ENCODE results near the gene PCDH18.
"Not testable (repeated sequence)": the region's sequence is repeated elsewhere in the genome, so short reads cannot be mapped to it uniquely, and the experiment has no call there.

PCDH18 gene

DNA sequence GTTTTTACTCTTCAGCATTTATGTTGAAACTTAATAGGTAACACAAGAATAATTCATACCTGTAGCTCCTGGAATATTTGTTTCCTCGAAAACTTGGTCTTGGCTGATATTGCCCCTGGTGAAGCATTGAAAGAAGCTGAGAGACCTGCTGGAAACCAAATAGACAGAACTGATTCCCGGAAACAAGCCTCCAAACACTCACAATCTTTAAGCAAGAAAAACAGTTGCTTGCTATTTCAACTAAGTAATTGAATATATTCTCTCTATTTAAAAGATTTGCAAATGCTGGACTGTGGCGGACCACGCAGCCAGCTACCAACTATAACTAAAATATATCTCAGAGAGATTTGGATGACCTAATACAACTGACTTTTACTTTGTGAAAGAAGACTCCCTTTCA, 3.6 kb downstream of the PCDH18 start:
- no peak for DNase-seq (ENCODE audit: low read depth)

DNA sequence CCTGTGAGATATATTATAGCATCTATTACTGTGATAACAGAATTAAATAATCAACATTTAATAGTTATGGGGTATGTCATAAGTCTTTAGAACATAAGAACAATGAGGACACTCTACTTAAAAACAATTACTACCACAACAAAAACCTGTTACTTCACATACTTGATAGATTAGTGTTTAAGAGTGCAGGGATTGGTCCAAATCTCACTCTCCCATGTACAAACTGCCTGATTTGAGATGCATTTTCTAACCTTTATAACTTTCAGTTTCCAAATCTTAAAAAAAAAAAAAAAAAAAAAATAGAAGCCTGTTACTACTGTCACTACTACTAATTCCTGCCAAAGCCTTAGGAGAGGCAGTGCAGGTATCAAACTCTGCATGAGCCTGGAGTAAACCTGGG, 5.6 kb downstream of the PCDH18 start:
- no peak for DNase-seq (ENCODE audit: low read depth)

DNA sequence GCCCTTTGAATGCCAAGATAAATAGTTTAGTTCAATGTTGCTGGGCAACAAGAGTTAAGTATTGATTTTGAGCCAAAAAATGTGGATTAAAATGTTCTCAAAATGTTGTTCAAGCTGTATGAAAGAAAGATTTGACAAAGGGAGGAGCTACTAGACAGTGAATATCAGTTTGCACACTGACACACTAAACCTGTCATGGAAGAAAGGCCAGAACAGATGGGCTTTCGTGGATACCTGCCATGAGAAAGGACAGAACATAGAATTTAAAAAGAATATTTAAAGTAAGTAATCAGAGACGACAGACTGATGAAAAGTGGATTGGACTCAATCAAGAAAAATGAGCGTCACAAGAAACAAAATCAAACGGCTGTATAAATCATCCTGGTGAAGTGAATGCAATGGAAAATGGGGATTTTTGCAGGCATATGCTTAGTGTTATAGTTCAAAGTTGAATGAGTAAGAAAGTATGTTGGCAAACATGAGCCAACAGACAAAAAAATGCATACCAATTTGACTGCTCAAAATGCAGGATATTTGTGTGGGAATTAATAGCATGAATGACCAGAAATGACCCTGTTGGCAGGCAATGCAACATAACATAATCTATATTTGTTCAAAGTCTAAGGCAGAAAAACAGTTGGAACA, 7.4 kb downstream of the PCDH18 start:
- DNase-seq (ENCODE audit: low read depth) = no peak

DNA sequence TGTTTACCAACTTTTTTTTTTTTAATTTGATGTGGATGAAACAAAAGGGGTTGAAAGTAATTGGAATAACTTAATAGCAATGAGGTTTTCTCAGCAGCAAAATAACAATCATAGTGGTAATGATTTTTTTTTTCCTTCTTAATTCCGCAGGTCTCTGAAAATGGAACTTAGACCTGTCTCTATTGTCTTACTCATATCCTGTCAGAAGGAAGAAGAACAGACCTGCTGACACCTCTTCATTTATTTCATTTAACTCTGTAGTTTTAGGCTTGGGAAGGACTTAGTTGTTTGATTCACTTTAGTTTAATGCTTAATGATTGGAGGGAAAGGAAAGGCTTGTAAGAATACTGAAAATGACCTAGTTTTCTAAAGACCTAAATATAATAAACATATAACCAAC, 9.0 kb downstream of the PCDH18 start:
- DNase-seq (ENCODE audit: low read depth) = no peak

DNA sequence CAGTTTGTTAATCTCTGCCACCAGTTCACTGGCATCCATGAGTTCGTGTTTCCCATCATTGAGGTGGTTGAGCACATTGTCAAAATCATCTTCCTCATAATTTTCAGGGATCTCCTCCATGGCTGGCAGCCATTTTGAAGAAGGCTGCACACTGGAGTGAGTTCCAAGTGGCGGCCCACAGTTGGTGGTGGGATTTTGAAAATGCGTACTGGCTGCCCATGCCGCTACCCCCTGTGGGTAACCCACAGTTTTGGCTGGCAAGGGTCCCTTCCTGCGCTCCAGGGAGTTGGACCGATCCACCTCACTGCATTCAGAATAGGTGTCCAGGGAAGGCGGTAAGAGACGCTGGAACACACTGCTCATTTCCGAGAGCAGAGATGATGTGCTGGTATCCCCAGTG, 11.2 kb downstream of the PCDH18 start:
- DNase-seq (ENCODE audit: low read depth) = no peak

DNA sequence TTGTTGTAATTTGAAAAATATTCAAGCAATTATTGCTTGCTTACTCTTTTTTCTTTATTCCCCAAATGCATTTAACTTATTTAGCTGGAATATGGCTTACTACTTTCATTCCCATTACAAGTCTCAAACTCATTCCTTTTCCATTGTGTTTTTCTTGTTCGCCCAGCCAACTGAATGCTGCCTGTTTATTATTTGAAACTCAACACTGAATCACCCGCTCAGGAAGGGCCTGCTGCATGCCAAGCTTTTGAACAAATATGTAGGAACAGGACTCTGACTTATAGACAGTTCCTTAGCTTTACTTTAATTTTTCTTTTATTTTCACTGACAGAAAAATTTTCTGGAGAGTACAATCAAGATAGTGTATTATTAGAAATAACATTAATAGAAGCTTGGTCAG, 12.9 kb downstream of the PCDH18 start:
- no peak for DNase-seq (ENCODE audit: low read depth)

DNA sequence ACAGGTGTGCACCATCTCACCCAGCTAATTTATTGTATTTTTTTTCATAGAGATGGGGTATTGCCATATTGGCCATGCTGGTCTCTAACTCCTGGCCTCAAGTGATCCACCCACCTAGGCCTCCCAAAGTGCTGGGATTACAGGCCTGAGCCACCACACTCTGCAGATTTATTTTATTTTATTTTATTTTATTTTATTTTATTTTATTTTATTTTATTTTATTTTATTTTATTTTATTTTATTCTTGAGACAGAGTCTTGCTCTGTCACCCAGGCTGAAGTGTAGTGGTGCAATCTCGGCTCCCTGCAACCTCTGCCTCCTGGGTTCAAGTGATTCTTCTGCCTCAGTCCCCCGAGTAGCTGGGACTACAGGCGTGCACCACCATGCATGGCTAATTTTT, 15.0 kb downstream of the PCDH18 start:
- not testable (repeated sequence) for DNase-seq (ENCODE audit: low read depth)

DNA sequence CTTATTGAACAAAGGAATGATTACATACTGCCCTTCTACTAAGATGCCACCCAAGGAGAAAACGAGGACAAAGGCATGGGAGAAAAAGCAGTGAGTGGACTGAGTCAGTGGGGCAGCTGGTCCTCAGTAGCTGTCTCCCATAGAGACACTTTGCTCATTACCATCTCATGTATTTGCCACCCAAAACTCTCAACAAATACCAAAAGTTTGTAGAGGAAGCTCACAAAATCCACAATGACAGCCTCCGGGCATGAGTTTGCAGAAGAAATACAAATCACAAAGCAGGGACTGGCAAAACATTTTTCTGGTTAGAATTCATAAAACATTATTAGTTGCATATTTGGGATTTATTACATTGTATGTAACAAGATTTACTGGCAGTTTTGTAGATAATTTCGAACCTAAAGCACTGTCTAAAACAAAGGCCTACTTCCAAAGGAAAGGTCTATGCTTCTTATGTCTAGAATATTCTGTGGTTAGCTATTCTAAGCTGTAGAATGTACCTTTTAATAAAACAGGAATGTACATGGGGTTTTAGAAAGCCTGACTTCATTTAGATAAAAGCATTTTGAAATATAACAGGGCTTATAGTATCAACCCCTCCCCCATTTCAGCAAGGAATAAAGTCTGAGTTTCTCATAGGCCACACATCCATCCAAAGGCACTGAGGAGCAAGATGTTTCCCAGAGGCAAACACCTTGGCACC, 17.7 kb downstream of the PCDH18 start:
- DNase-seq (ENCODE audit: low read depth) = no peak

DNA sequence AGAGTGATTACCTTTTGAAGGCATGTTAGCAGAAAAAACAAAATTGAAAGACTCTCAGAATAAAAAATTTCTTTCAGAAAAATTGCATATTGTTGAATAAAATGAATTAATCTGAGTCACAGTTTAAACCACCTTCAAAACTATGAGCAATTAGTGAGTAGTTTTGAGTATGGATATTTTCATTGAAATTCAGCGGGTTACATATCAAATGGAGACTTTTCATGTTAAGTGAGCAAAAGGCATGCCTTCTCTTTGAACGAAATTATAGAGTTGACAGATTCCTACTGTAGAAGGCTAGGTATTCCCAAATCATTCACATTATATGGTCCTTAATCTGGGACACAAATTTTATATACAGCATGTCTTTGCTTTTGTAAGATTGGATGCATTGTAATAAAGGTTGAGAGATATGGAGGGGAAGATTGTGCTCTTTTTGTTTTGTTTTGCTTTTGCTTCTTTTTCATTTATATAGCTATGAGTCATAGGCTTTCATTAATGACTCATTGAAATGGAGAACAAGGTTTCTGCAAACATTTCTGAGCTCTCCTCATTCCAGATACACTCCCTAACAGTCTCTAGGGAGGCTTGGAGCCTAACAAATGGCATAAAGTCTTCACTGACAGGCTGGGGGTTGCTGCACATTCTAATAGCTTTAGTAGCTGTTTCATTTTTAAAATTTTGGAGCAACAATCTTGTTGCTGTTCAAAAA, 21.6 kb downstream of the PCDH18 start:
- no peak for DNase-seq (ENCODE audit: low read depth)

DNA sequence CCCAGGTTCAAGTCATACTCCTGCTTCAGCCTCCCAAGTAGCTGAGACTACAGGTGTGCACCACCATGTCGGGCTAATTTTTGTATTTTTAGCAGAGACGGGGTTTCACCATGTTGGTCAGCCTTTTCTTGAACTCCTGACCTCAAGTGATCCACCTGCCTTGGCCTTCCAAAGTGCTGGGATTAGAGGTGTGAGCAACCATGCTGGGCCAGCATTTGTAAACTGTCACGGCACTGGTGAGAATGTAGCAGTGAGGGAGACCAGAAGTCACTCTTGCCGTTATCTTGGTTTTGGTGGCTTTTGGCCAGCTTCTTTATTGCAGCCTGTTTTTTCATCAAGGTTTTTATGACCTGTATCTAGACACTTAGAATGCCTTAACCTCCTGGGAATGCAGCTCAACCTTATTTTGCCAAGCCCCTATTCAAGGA, 22.4 kb downstream of the PCDH18 start:
- no peak for DNase-seq (ENCODE audit: low read depth)

DNA sequence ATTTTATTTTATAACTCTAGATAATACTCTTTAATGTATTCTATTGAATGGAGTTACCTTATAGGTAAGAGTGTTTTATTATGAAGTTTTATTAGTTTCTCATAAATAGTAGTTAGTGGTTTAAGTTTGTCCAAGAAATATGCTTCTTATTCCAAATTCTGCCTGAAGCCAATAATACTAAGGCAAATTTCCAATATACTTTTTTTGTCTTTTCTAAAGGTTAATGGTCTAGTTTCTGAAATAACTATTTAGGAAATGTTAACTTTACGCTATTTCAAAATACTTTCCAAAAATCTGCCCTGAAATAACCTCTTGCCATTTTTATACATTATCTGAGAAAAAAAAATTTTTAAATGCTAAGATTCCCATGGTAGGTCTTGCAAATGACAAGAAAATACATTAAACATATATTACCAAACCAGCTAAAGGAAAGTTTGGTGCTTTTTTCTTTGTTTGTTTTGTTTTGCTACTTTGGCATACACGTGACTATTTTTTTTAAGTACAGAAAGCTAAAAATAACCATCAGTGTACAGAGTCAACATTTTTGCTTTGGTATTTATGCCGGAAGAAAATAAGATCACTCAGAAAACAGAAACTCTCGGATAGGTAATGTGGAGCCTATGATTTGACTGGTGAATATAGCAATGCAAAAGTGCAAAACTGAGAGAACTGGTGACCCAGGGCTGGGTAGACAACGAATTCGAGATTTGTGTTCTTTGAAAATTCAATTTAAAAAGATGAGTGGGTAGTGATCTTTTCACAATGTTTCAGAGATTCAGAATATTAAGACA, 29.8 kb downstream of the PCDH18 start:
- DNase-seq (ENCODE audit: low read depth) = no peak

DNA sequence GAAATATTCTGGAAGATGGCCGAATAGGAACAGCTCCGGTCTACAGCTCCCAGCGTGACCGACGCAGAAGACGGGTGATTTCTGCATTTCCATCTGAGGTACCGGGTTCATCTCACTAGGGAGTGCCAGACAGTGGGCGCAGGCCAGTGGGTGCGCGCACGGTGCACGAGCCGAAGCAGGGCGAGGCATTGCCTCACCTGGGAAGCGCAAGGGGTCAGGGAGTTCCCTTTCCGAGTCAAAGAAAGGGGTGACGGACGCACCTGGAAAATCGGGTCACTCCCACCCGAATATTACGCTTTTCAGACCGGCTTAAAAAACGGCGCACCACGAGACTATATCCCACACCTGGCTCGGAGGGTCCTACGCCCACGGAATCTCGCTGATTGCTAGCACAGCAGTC, 36.0 kb downstream of the PCDH18 start:
- not testable (repeated sequence) for DNase-seq (ENCODE audit: low read depth)

DNA sequence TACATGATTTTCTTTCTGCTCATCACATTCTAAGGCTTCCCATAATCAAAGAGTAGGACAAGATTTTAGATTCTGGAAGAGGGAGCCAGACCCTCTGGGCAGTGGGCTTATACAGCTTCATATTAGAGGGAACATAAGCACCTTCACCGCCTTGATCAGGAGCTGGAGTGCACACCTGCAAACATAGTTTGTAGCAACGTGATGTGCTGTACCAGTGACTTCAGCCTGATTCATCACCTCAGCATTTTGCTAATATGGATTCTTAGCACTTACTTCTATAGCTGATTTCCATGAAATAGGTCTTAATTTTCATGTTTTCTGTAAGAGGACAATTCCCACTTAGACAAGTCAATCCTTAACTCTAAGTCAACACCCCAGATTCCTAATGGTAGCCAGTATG, 36.7 kb downstream of the PCDH18 start:
- no peak for DNase-seq (ENCODE audit: low read depth)

DNA sequence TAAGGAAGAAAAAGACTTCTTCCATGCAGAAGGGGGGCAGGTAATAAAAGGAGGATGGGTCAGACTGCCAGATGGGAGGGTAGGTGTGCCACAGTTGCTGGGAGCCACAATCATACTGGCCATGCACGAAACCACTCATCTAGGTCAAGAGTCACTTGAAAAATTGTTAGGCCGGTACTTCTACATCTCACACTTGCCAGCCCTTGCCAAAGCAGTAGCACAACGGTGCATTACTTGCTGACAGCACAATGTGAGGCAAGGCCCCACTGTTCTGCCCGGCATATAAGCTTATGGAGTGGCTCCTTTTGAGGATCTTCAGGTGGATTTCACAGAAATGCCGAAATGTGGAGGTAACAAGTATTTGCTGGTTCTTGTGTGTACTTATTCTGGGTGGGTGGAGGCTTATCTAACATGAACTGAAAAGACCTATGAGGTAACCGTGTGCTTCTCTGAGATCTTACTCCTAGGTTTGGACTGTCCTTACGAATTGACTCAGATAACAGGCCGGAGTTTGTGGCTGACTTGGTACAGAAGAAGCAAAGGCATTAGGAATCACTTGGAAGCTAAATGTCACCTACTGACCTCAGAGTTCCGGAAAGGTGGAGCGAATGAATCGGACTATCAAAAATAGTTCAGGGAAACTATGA, 48.9 kb downstream of the PCDH18 start:
- not testable (repeated sequence) for DNase-seq (ENCODE audit: low read depth)

DNA sequence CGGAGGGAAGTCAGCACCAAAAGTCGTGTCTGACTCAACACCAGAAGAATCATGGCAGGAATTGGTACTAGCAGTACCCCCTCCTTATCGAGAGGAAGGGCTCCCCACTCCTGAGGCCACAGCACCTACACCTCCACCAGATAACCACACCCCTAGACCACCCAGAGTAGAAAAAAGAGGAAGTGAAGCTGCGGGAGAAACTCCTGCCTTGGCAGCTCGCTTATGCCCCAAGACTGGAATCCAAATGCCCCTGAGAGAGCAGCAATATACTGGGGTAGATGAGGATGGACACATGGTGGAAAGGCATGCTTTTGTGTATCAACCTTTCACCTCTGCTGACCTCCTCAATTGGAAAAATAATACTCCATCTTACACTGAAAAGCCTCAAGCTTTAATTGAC, 52.6 kb downstream of the PCDH18 start:
- not testable (repeated sequence) for DNase-seq (ENCODE audit: low read depth)

DNA sequence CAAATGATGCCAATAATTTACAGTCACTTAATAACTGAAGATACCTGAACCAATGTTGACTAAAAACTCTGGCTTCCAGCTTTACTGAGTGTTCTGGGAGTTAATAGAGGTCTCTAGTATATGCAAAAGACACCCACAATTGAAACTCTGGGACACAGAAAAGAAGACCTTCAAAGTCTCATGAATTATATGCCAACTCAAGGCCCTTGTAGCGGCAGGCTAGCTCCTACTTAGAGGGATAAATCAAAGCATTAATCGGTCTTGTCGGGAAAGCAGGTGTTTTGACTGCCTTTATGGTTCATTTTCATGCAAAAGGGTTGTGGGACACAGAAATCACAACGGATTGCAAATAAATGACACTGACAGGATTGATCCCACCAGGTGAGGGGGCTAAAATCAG, 55.9 kb downstream of the PCDH18 start:
- no peak for DNase-seq (ENCODE audit: low read depth)

DNA sequence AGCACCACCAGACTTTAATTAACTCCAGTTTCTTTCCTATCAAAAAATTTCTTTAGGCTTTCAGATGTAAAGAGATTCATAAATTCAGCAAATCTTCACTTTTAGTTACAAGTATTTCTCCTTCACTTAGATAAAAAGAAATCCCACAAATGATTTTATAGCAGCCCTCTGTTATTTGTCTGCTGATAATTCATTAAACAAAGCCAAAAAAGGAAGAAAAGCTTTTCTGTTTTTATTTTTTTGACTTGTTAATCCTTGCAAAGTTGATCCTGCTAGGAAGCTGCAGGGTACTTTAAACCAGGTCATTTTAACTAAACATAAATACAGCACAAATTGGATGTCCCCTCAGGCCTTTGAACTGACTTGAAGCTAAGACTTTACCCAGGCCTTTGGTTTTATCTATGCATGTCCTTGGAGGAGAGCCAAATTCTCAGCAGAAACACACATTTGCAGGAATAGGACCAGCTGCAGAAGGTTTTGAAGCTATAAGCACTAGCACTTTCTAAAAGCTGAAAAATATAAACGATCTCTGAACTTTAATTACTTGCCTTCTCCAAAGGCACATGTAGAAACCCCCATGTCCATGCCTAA, 57.5 kb downstream of the PCDH18 start:
- DNase-seq (ENCODE audit: low read depth) = no peak

DNA sequence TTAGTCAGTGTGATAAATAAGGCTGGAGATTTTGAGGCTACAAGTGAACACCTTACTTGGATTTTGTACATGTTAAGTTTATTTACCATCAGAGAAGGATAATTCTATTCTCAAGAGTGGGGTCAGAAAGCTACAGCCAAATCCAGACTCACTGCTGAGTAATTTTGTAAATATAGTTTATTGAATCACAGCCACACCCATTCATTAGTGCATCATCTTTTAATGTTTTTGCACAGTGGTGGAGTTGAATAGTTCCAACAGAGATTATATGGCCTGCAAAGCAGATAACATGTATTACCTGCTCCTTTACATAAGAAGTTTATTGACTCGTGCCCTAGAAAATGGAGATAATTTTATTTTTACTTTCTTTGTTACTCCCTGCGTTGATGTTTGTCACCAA, 60.4 kb downstream of the PCDH18 start:
- DNase-seq (ENCODE audit: low read depth) = no peak

DNA sequence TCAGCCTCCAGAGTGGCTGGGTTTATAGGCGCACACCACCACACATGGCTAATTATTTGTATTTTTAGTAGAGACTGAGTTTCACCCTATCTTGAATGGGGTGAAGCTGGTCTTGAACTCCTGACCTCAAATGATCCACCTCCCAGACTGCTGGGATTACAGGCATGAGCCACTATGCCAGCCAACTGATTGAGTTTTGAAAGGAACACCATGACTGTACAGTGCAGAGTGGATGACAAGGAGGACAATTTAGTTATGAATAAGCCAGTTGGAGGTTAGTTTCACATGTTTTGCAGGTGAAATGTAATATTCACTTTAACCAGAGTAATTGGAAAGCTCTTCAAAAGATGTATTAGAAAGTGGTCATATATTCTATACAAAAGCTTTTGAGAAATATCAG, 60.8 kb downstream of the PCDH18 start:
- DNase-seq (ENCODE audit: low read depth) = no peak

DNA sequence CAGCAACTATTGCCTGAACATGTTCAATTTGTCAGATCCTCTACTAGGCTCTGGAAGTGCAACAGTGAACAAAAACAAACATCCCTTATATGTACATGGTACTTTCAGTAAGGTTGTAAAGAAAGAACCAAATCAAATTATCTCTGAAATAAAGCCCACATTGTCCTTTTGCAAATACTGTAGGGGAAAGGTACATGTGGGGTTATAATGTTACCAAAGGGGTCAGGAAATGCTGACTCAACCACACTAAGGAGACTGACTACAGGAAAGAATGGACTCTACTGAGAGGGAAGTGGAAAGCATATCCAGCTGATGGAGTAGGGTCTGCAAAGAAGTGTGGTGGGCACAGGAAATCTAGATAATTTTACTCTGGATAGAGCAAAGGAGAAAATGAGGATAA, 61.5 kb downstream of the PCDH18 start:
- DNase-seq (ENCODE audit: low read depth) = no peak
